Effector memory CD8-positive, alpha-beta T cell (primary cell): ENCODE results near the gene ANKRD33B.
"Not testable (repeated sequence)": the region's sequence is repeated elsewhere in the genome, so short reads cannot be mapped to it uniquely, and the experiment has no call there.

Source experiments
- ATAC-seq: fragments of 150-1000 bp; cut with Tn5 transposase; replicated peaks from 2 replicates; pipeline ENCODE4 v1.10.0; 2021; ENCODE audit warnings: mild to moderate bottlenecking, moderate library complexity
- DNase-seq, 3 experiments: peaks; one replicate each; pipeline ENCODE4 v3.0.0; 2021
- H3K27ac Mint-ChIP-seq, 2 donors: one replicate each; pipeline ENCODE4 v1.8.0; 2022; ENCODE audit warnings: mild to moderate bottlenecking in 2 of 2, mixed read lengths in 2 of 2, moderate library complexity in 2 of 2
- H3K27me3 Mint-ChIP-seq, 2 donors: one replicate each; pipeline ENCODE4 v1.8.0; 2022; ENCODE audit warnings: mixed read lengths in 2 of 2
- H3K36me3 Mint-ChIP-seq: one replicate; pipeline ENCODE4 v1.8.0; 2022; ENCODE audit warnings: mild to moderate bottlenecking, moderate library complexity, mixed read lengths; ENCODE audit not compliant: insufficient read depth
- H3K4me1 Mint-ChIP-seq, 2 donors: one replicate each; pipeline ENCODE4 v1.8.0; 2022; ENCODE audit warnings: low read depth in 2 of 2, mixed read lengths in 2 of 2
- H3K4me3 Mint-ChIP-seq, 2 donors: one replicate each; pipeline ENCODE4 v1.8.0; 2022; ENCODE audit warnings: mild to moderate bottlenecking in 2 of 2, mixed read lengths in 2 of 2, moderate library complexity in 2 of 2
- H3K9me3 Mint-ChIP-seq, 2 donors: one replicate each; pipeline ENCODE4 v1.8.0; 2022; ENCODE audit warnings: mixed read lengths in 2 of 2

The ANKRD33B gene

DNA sequence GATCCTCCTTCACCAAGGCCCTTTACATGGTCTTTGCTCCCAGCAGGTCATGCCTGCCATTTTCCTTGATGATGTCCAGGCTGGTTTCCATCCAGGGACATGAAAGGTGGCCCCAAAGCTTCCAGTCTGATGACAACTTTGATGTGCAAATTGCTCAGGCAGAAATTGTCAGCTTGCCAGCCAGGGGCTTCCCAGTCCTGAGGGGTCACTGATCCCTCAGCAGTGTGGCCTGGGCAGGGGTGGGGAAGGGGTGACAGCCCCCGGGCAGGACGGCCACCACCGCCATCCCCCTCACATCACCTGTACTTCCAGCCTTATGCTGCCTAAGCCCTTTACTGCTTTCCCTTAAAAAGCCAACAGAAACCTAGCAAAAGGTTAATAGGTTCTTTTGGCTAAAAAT, 96.3 kb downstream of the ANKRD33B start:
- Mint-ChIP-seq H3K9me3 (no peaks in the 10 kb centered on the region), H3K27me3 (peaks cover 0 to 19% of the 10 kb centered on the region in 2 donors), H3K27ac (no peak overlapping the region), H3K4me3 (no peak overlapping the region), H3K4me1 (no peaks in the 10 kb centered on the region), H3K36me3 (no peaks in the 10 kb centered on the region)
- DNase-seq, result no peak
- no peak for ATAC-seq

DNA sequence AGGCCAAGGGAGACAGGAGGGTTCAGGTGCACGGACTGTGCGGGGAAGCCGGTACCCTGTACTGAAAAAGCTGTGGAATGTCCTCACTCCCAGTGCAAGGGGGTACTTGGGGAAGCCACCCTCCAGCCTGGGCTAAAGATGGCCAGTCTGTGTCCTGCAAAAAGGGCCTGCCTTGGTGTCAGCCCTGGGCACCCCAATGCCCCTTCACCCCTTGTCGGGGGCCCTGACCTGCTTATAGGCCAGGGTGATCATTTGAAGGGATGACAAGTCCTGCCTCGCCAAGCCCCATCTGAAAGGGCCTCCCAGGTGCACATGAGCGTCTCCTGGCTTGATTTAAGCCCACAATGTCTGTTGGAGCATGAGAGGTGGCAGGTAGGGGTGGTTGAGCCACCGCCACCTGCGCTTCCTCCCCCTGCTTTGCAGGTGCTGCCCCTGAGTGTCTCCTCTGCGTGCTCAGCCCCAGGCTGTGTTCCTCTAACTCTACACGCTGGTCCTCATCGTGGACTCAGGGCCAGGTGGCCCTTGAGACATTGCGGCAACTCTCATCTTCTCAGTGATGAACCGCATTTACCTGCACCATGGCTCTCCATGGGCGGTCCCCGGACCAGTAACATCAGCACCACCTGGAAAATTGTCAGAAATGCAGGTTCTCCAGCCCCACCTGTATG, 97.0 kb downstream of the ANKRD33B start:
- ATAC-seq (no peak), DNase-seq (no peak)
- no peaks in the 10 kb centered on the region for H3K9me3 Mint-ChIP-seq
- no peak overlapping the region for H3K4me3 Mint-ChIP-seq
- H3K27me3 Mint-ChIP-seq, result peaks cover 0 to 19% of the 10 kb centered on the region in 2 donors
- H3K4me1 Mint-ChIP-seq, result no peaks in the 10 kb centered on the region
- no peak overlapping the region for H3K27ac Mint-ChIP-seq
- H3K36me3 Mint-ChIP-seq, result no peaks in the 10 kb centered on the region

DNA sequence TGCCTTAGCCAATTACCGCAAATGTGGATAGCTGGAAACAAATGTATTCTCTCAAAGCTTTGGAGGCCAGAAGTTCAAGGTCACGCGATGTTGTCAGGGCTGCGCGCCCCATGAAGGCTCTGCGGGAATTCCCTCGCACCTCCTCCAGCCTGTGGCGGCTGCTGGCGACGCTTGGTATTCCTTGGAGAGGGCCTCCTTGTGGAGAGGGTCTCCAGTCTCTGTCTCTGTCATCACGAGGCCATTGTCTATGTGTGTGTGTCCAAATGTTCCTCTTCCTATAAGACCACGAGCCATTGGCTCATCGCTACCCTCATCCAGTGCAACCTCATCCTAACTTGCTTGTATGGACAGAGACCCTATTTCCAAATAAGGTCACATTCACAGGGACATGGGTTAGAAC, 97.5 kb downstream of the ANKRD33B start:
- Mint-ChIP-seq H3K4me1 (no peaks in the 10 kb centered on the region), H3K36me3 (no peaks in the 10 kb centered on the region), H3K27ac (no peak overlapping the region), H3K27me3 (peaks cover 0 to 19% of the 10 kb centered on the region in 2 donors), H3K9me3 (no peaks in the 10 kb centered on the region), H3K4me3 (no peak overlapping the region)
- DNase-seq (no peak), ATAC-seq (no peak)

GRCh38 chr5:10662083-10662482, 98.2 kb downstream of the ANKRD33B start:
- ATAC-seq (no peak), DNase-seq (no peak)
- Mint-ChIP-seq H3K27ac (no peak overlapping the region), H3K36me3 (no peaks in the 10 kb centered on the region), H3K27me3 (peaks cover 0 to 19% of the 10 kb centered on the region in 2 donors), H3K4me3 (no peak overlapping the region), H3K4me1 (no peaks in the 10 kb centered on the region), H3K9me3 (no peaks in the 10 kb centered on the region)

DNA sequence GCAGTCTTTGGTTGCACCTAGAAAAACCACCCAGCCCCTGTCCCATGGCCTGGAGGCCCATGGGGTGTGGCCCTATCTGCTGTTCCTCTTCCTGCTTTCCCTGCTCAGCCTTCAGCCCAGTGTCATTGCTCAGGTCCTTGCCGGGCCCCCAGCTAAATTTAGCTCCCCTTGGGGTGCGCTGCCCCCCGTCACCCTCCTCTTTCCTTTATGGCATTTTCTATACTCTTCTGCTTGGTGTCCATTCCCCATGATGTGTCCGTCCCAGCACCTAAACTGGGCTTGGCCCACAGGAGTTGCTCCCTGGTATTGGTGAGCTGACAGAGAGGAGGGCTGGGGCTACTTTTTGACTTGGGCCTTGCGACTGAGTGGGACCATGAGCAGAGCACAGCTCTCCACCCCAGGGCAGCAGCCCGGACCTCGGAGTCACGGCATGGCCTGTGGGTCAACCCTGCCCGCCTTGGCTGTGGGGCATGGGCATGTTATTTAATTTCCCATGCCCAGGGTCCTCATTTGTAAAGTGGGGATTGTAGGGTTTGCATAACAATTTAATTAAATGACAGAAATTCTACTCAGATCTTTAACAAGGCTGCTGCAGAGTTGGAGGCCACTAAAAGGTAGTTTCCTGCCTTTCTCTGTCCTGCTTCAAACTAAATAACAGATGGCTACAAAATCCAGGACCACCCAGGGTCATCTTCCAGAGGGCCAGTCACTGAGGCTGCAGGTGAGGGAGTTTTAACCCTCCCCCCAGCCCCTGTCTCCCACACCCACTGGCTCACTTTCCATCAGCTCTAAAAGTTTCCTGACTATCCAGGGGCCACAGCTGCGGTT, 99.0 kb downstream of the ANKRD33B start:
- H3K36me3 Mint-ChIP-seq, result peaks cover 3% of the 10 kb centered on the region

GRCh38 chr5:10663489-10664179, 99.8 kb downstream of the ANKRD33B start:
- Mint-ChIP-seq H3K4me1 (no peaks in the 10 kb centered on the region), H3K36me3 (peaks cover 3% of the 10 kb centered on the region), H3K9me3 (no peaks in the 10 kb centered on the region), H3K4me3 (no peak overlapping the region), H3K27me3 (peaks cover 0 to 19% of the 10 kb centered on the region in 2 donors), H3K27ac (no peak overlapping the region)
- ATAC-seq, result no peak
- DNase-seq, result no peak

More for the DNA sequence above, 99.0 kb downstream of the ANKRD33B start:
- Mint-ChIP-seq H3K27ac (no peak overlapping the region), H3K4me1 (no peaks in the 10 kb centered on the region), H3K27me3 (peaks cover 0 to 19% of the 10 kb centered on the region in 2 donors), H3K4me3 (no peak overlapping the region), H3K9me3 (no peaks in the 10 kb centered on the region)
- ATAC-seq (no peak), DNase-seq (no peak)

- ATAC-seq, H3K4me3 Mint-ChIP-seq, H3K27ac Mint-ChIP-seq, DNase-seq, H3K9me3 Mint-ChIP-seq, H3K36me3 Mint-ChIP-seq, H3K4me1 Mint-ChIP-seq: not testable (repeated sequence)
- peaks cover 0 to 19% of the 10 kb centered on the region in 2 donors for H3K27me3 Mint-ChIP-seq
Observed at GRCh38 chr5:10664180-10664769, 100.4 kb downstream of the ANKRD33B start.

- no peaks in the 10 kb centered on the region for H3K9me3 Mint-ChIP-seq
- ATAC-seq (no peak), DNase-seq (no peak)
- H3K27ac Mint-ChIP-seq, result no peak overlapping the region
- H3K4me1 Mint-ChIP-seq, result no peaks in the 10 kb centered on the region
- H3K27me3 Mint-ChIP-seq, result peaks cover 0 to 19% of the 10 kb centered on the region in 2 donors
- H3K36me3 Mint-ChIP-seq, result peaks cover 3% of the 10 kb centered on the region
- H3K4me3 Mint-ChIP-seq, result no peak overlapping the region
Observed at GRCh38 chr5:10665799-10666198, 101.9 kb downstream of the ANKRD33B start.

DNA sequence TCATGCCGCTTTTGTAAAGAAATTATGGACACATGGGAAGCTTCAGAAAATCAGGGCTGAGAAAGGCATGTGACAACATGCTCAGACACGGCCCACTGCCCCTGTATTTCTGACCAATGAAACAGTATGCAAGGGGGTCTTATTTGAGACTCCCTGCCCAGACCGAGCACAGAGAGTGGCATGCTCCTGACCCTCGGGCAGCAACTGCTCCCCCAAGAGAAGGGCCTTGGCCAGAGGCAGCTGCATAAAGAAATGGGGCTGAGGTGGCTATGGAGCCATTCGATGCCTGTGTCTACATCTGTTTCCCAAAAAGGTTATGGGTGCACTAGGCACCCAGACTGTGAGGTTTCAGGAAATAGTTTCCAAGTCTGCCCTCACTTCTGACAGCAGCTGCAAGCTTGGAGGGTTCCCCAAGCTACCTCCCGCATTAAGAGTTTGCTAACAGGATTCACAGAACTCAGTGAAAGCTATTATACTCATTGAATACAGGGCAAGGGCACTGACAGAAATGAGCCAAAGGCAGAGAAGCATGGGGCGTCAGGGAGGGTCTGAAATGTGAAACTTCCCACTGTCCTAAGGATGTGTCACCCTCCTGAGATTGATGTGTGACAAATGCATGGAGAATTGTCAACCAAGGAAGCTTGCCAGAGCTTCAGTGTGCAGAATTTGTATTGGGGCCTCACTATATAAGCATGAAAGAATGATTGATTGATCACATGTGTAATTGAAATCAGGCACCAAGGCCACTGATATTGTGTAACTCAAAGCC, 102.8 kb downstream of the ANKRD33B start:
- ATAC-seq (no peak), DNase-seq (no peak)
- peaks cover 3% of the 10 kb centered on the region for H3K36me3 Mint-ChIP-seq
- H3K9me3 Mint-ChIP-seq, result no peaks in the 10 kb centered on the region
- no peak overlapping the region for H3K4me3 Mint-ChIP-seq
- H3K27ac Mint-ChIP-seq, result no peak overlapping the region
- peaks cover 0 to 15% of the 10 kb centered on the region in 2 donors for H3K27me3 Mint-ChIP-seq
- no peaks in the 10 kb centered on the region for H3K4me1 Mint-ChIP-seq

DNA sequence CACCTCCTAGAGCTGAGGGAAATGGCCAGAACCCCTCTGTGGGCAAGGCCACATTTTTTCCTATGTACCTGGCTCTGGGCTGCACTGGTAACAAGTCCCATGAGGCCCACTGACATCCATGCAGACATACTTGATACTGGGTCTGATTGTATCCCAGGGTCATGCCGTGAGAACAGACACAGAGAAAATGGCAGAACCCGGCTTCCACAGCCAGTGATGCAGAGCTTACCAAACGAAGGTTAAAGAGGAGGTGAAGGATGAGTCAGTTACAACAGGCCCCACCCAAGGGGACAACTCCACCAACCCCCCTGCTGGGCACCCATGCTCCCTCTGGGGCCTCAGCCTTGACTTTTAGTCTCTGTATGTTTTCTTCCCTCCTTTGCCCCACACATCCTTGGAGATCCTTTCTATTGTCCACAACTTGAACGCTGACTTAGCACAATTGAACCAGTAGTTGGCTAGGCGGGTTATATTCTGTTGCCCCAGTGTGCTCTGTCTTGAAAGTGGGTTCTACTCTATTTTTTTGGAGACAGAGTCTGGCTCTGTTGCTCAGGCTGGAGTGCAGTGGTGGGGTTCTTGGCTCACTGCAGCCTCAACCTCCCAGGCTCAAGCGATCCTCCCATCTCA, 103.7 kb downstream of the ANKRD33B start:
- H3K4me3 Mint-ChIP-seq, result no peak overlapping the region
- no peaks in the 10 kb centered on the region for H3K4me1 Mint-ChIP-seq
- DNase-seq (no peak), ATAC-seq (no peak)
- H3K27me3 Mint-ChIP-seq, result peaks cover 0 to 6% of the 10 kb centered on the region in 2 donors
- no peak overlapping the region for H3K27ac Mint-ChIP-seq
- H3K9me3 Mint-ChIP-seq, result no peaks in the 10 kb centered on the region
- H3K36me3 Mint-ChIP-seq, result peaks cover 3% of the 10 kb centered on the region

DNA sequence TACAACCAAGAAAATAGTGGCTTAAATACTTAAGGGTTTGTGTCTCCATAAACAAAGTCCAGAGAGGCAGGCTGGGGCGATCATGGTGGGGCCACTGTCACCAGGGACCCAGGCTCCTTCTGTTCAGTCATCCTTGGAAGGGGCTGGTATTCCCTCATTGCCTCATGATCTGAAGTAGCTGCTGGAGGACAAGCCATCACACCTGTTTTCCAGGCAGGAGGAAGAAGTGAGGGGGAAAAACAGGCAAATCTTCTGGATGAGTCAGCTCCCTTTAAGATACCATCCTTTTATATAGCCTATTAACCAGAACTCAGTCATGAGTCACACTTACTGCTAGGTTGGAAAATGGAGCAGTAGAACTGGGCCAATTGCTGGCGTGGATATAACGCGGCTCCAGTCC, 104.8 kb downstream of the ANKRD33B start:
- Mint-ChIP-seq H3K9me3 (no peaks in the 10 kb centered on the region), H3K4me3 (no peak overlapping the region), H3K27ac (no peak overlapping the region), H3K4me1 (no peaks in the 10 kb centered on the region), H3K27me3 (no peaks in the 10 kb centered on the region), H3K36me3 (peaks cover 3% of the 10 kb centered on the region)
- DNase-seq (no peak), ATAC-seq (no peak)

GRCh38 chr5:10669983-10670382, 106.1 kb downstream of the ANKRD33B start:
- no peak overlapping the region for H3K27ac Mint-ChIP-seq
- DNase-seq, result no peak
- peaks cover 3% of the 10 kb centered on the region for H3K36me3 Mint-ChIP-seq
- H3K27me3 Mint-ChIP-seq, result no peaks in the 10 kb centered on the region
- no peaks in the 10 kb centered on the region for H3K4me1 Mint-ChIP-seq
- H3K9me3 Mint-ChIP-seq, result no peaks in the 10 kb centered on the region
- ATAC-seq, result no peak
- H3K4me3 Mint-ChIP-seq, result no peak overlapping the region
